ENCODE data around the gene APOOL.

The APOOL gene

GRCh38 chrX:85113746-85114145, 110.1 kb downstream of the APOOL start:
- no peak overlapping the region for H3K4me3 ChIP-seq (ENCODE audit: low read depth, low read length)
- TF ChIP-seq CTCF (IDR thresholded peaks at IDR 0.05; ENCODE audit: low read depth, low read length): no peak

GRCh38 chrX:85114171-85114570, 110.5 kb downstream of the APOOL start:
- TF ChIP-seq CTCF (IDR thresholded peaks at IDR 0.05; ENCODE audit: low read depth, low read length): no peak
- H3K4me3 ChIP-seq (ENCODE audit: low read depth, low read length): no peak overlapping the region

GRCh38 chrX:85114776-85115175, 111.1 kb downstream of the APOOL start:
- no peak for TF ChIP-seq CTCF (IDR thresholded peaks at IDR 0.05; ENCODE audit: low read depth, low read length)

GRCh38 chrX:85115252-85115651, 111.6 kb downstream of the APOOL start:
- no peak overlapping the region for H3K4me3 ChIP-seq (ENCODE audit: low read depth, low read length)
- TF ChIP-seq CTCF (IDR thresholded peaks at IDR 0.05; ENCODE audit: low read depth, low read length): no peak

More at GRCh38 chrX:85114776-85115175, 111.1 kb downstream of the APOOL start:
- H3K4me3 ChIP-seq (ENCODE audit: low read depth, low read length): no peak overlapping the region

- TF ChIP-seq CTCF (IDR thresholded peaks at IDR 0.05; ENCODE audit: low read depth, low read length): no peak
Observed at GRCh38 chrX:85136409-85136808, 132.7 kb downstream of the APOOL start.

GRCh38 chrX:85139422-85139821, 135.7 kb downstream of the APOOL start:
- H3K4me3 ChIP-seq (ENCODE audit: low read depth, low read length): no peak overlapping the region
- TF ChIP-seq CTCF (IDR thresholded peaks at IDR 0.05; ENCODE audit: low read depth, low read length): no peak

More at GRCh38 chrX:85136409-85136808, 132.7 kb downstream of the APOOL start:
- no peak overlapping the region for H3K4me3 ChIP-seq (ENCODE audit: low read depth, low read length)

- H3K4me3 ChIP-seq (ENCODE audit: low read depth, low read length): no peak overlapping the region
- TF ChIP-seq CTCF (IDR thresholded peaks at IDR 0.05; ENCODE audit: low read depth, low read length): no peak
Observed at GRCh38 chrX:85140964-85141363, 137.3 kb downstream of the APOOL start.
